ENCODE data around the gene SNRPA.

DNA sequence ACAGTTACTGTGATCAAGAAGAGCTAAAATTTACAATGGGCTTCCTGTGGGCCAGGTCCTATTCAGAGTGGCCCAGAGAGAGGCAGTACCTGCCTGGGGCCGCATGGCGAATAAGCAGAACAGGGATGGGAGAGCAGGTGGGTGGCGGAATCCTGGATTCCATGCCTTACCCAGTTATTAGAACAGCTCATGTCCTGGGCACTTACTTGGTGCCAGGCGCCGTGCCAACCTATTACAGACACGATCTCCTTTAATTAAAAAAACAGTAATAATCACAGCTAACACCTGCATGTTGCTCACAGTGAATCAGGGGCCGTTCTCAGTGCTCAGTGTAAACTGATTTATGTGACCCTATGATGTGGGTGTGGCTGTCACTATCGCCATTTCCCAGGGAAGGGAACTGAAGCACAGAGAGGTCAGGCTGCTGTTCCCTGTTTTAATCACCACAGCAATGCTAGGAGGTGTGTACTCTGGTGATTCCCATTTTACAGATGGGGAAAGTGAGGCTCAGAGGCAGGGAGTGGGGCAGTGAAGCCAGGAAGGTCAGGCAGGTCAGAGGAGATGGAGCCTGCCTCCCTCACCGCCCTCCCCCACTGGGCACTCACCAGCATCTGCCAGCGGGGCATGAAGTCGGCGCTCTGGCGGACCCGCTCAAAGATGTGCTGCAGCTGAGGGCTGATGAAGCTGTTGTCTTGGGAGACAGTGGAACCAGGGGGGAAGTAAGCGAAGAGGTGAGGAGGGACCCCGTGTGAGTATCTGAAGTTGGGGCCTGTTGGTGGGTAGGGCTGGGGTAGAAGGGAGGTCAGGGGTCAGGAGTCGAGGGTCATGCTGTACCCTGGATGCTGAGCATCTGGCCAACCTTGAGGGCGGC lies 46.3 kb upstream of the SNRPA start:
- TF ChIP-seq, protein P1, sequence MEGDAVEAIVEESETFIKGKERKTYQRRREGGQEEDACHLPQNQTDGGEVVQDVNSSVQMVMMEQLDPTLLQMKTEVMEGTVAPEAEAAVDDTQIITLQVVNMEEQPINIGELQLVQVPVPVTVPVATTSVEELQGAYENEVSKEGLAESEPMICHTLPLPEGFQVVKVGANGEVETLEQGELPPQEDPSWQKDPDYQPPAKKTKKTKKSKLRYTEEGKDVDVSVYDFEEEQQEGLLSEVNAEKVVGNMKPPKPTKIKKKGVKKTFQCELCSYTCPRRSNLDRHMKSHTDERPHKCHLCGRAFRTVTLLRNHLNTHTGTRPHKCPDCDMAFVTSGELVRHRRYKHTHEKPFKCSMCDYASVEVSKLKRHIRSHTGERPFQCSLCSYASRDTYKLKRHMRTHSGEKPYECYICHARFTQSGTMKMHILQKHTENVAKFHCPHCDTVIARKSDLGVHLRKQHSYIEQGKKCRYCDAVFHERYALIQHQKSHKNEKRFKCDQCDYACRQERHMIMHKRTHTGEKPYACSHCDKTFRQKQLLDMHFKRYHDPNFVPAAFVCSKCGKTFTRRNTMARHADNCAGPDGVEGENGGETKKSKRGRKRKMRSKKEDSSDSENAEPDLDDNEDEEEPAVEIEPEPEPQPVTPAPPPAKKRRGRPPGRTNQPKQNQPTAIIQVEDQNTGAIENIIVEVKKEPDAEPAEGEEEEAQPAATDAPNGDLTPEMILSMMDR (IDR thresholded peaks at IDR 0.05): no peak
- no peak for TF ChIP-seq EZH2 (IDR thresholded peaks at IDR 0.05; ENCODE audit: borderline replicate concordance, insufficient read depth, low read depth, low read length, poor library complexity, severe bottlenecking)

Measured in B cell (primary cell).